ENCODE measurements around the gene BANF2. TPM values are rescaled to one million over a fixed set of nuclear protein-coding genes. Genes with fewer than 3 reads are reported as not detected.

The BANF2 gene
- total and polyA plus RNA-seq, 2 of the 13 experiments (the other 11 are each of a cell fraction or from before 2014, with no cell fraction given), result 0.35 TPM; not detected in 1

GRCh38 chr20:17679941-17680835 is 19.6 kb upstream of the BANF2 start (continued):
- TF ChIP-seq, protein P1, sequence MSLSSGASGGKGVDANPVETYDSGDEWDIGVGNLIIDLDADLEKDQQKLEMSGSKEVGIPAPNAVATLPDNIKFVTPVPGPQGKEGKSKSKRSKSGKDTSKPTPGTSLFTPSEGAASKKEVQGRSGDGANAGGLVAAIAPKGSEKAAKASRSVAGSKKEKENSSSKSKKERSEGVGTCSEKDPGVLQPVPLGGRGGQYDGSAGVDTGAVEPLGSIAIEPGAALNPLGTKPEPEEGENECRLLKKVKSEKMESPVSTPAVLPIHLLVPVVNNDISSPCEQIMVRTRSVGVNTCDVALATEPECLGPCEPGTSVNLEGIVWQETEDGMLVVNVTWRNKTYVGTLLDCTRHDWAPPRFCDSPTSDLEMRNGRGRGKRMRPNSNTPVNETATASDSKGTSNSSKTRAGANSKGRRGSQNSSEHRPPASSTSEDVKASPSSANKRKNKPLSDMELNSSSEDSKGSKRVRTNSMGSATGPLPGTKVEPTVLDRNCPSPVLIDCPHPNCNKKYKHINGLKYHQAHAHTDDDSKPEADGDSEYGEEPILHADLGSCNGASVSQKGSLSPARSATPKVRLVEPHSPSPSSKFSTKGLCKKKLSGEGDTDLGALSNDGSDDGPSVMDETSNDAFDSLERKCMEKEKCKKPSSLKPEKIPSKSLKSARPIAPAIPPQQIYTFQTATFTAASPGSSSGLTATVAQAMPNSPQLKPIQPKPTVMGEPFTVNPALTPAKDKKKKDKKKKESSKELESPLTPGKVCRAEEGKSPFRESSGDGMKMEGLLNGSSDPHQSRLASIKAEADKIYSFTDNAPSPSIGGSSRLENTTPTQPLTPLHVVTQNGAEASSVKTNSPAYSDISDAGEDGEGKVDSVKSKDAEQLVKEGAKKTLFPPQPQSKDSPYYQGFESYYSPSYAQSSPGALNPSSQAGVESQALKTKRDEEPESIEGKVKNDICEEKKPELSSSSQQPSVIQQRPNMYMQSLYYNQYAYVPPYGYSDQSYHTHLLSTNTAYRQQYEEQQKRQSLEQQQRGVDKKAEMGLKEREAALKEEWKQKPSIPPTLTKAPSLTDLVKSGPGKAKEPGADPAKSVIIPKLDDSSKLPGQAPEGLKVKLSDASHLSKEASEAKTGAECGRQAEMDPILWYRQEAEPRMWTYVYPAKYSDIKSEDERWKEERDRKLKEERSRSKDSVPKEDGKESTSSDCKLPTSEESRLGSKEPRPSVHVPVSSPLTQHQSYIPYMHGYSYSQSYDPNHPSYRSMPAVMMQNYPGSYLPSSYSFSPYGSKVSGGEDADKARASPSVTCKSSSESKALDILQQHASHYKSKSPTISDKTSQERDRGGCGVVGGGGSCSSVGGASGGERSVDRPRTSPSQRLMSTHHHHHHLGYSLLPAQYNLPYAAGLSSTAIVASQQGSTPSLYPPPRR (CRISPR knock-in tag; IDR thresholded peaks at IDR 0.05; ENCODE audit: borderline replicate concordance), result peak; percentile 85; the same call in 1 of the 2 replicates
- TF ChIP-seq LCORL (IDR thresholded peaks at IDR 0.05) (no peak), LCORL (CRISPR knock-in tag; IDR thresholded peaks at IDR 0.05) (peak; percentile 88; the same call in 1 of the 2 replicates), ZBTB20 (CRISPR knock-in tag; IDR thresholded peaks at IDR 0.05; ENCODE audit: borderline replicate concordance, low read depth) (no peak), PHF21A (CRISPR knock-in tag; IDR thresholded peaks at IDR 0.05) (peak; percentile 90), ZMYM4 (CRISPR knock-in tag; IDR thresholded peaks at IDR 0.05) (peak; percentile 65), MXD1 (CRISPR knock-in tag; IDR thresholded peaks at IDR 0.05) (peak; percentile 75), ZBTB37 (CRISPR knock-in tag; IDR thresholded peaks at IDR 0.05) (no peak), ZUFSP (CRISPR knock-in tag; IDR thresholded peaks at IDR 0.05; ENCODE audit: borderline replicate concordance) (no peak), ZNF337 (CRISPR knock-in tag; IDR thresholded peaks at IDR 0.05; ENCODE audit: borderline replicate concordance, low read depth) (no peak), ZNF441 (CRISPR knock-in tag; IDR thresholded peaks at IDR 0.05; ENCODE audit: borderline replicate concordance) (no peak; the same call in 1 of the 2 replicates), ZNF772 (CRISPR knock-in tag; IDR thresholded peaks at IDR 0.05) (no peak; the same call in 1 of the 2 replicates), SAFB2 (CRISPR knock-in tag; IDR thresholded peaks at IDR 0.05; ENCODE audit: borderline replicate concordance, low read depth) (no peak), FOXP1 (IDR thresholded peaks at IDR 0.05) (no peak), FOXP1 (CRISPR knock-in tag; IDR thresholded peaks at IDR 0.05) (peak; percentile 20; the same call in 1 of the 2 replicates)
- TF ChIP-seq, protein P2, sequence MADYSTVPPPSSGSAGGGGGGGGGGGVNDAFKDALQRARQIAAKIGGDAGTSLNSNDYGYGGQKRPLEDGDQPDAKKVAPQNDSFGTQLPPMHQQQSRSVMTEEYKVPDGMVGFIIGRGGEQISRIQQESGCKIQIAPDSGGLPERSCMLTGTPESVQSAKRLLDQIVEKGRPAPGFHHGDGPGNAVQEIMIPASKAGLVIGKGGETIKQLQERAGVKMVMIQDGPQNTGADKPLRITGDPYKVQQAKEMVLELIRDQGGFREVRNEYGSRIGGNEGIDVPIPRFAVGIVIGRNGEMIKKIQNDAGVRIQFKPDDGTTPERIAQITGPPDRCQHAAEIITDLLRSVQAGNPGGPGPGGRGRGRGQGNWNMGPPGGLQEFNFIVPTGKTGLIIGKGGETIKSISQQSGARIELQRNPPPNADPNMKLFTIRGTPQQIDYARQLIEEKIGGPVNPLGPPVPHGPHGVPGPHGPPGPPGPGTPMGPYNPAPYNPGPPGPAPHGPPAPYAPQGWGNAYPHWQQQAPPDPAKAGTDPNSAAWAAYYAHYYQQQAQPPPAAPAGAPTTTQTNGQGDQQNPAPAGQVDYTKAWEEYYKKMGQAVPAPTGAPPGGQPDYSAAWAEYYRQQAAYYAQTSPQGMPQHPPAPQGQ (CRISPR knock-in tag; IDR thresholded peaks at IDR 0.05; ENCODE audit: borderline replicate concordance), result no peak
- TF ChIP-seq, protein P3, sequence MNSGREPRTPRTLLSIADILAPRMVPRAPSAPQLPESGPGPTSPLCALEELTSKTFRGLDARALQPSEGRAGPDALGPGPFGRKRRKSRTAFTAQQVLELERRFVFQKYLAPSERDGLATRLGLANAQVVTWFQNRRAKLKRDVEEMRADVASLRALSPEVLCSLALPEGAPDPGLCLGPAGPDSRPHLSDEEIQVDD (CRISPR knock-in tag; IDR thresholded peaks at IDR 0.05; ENCODE audit: borderline replicate concordance), result 0 out of 2 replicates have a peak, but pooled peaks have one; percentile 47

Measured in HepG2 (cell line).